A549 treated with AZD9567 at 1 μM for 4 hours (cell line): ENCODE measurements around the gene PRRG2. TPM values are rescaled to one million over a fixed set of nuclear protein-coding genes. Genes with fewer than 3 reads are reported as not detected.

Experiments used
- total RNA-seq: library from RNA; stranded (reverse); fragments of 200-300 nt; extraction: Qiagen RNA extraction; gene quantifications from 5 replicates; pipeline ENCODE4 v1.2.3, GENCODE V29; 2022; ENCODE audit not compliant: insufficient read depth

PRRG2 gene
- total RNA-seq: 0.71 to 1.0 TPM (median 0.86 TPM) in 4 of 5 replicates, not detected in the other

GRCh38 chr19:49581007-49581508 is at the start of gene PRRG2:
Gene PRRG2, plus strand, starts transcription at chr19:49581316. Its CDS starts 1,904 bp downstream, at chr19:49583220.

GRCh38 chr19:49580264-49581006 is 681 bp upstream of the PRRG2 start, which contains the start of gene NOSIP:
Gene NOSIP, minus strand, starts transcription at chr19:49580556. Its CDS starts 19,865 bp downstream, at chr19:49560691.

GRCh38 chr19:49590971-49591730 is 10.0 kb downstream of the PRRG2 start, which contains the start of gene PRR12:
Gene PRR12, plus strand, starts transcription at chr19:49591182. Its CDS starts 473 bp downstream, at chr19:49591655.

GRCh38 chr19:49640113-49640898 is 59.2 kb downstream of the PRRG2 start, which contains the start of gene RRAS:
Gene RRAS, minus strand, starts transcription at chr19:49640143. Its CDS starts 45 bp downstream, at chr19:49640098.

Other genes starting within 250 kb of the PRRG2 start
- gene CD37, start 245.9 kb upstream of the PRRG2 start, total RNA-seq: not detected in 5 replicates
- 13.2 to 33.0 TPM (median 16.2 TPM) in 5 replicates for gene TEAD2, start 218.9 kb upstream of the PRRG2 start, total RNA-seq
- gene DKKL1, start 217.4 kb upstream of the PRRG2 start, total RNA-seq: 0.50 to 0.55 TPM (median 0.53 TPM) in 4 of 5 replicates, not detected in the other
- 0.20 TPM in 1 of 5 replicates, not detected in the others for gene KASH5, start 193.1 kb upstream of the PRRG2 start, total RNA-seq
- gene PTH2, start 157.9 kb upstream of the PRRG2 start, total RNA-seq: not detected in 5 replicates
- 0.12 to 0.19 TPM (median 0.15 TPM) in 4 of 5 replicates, not detected in the other for gene GFY, start 155.9 kb upstream of the PRRG2 start, total RNA-seq
- gene SLC17A7, start 139.8 kb upstream of the PRRG2 start, total RNA-seq: 0.63 to 3.0 TPM (median 0.82 TPM) in 5 replicates
- gene PIH1D1, start 129.5 kb upstream of the PRRG2 start, total RNA-seq: 66.4 to 97.1 TPM (median 93.3 TPM) in 5 replicates
- 13.4 to 27.9 TPM (median 27.3 TPM) in 5 replicates for gene ALDH16A1, start 128.1 kb upstream of the PRRG2 start, total RNA-seq
- gene FLT3LG, start 107.1 kb upstream of the PRRG2 start, total RNA-seq: 0.89 to 1.6 TPM (median 1.1 TPM) in 4 of 5 replicates, not detected in the other
- gene RPL13A, start 93.7 kb upstream of the PRRG2 start, total RNA-seq: 3,480 to 4,206 TPM (median 3,972 TPM) in 5 replicates
- gene RPS11, start 84.9 kb upstream of the PRRG2 start, total RNA-seq: 3,818 to 4,072 TPM (median 3,919 TPM) in 5 replicates
- gene FCGRT, start 68.7 kb upstream of the PRRG2 start, total RNA-seq: 22.8 to 30.5 TPM (median 30.2 TPM) in 5 replicates
- 1.8 to 4.0 TPM (median 2.4 TPM) in 5 replicates for gene RCN3, start 53.3 kb upstream of the PRRG2 start, total RNA-seq
- gene NOSIP, start 760 bp upstream of the PRRG2 start, total RNA-seq: 82.3 to 118 TPM (median 113 TPM) in 5 replicates
- gene PRR12, start 9.9 kb downstream of the PRRG2 start, total RNA-seq: 21.3 to 31.8 TPM (median 29.3 TPM) in 5 replicates
- gene RRAS, start 58.8 kb downstream of the PRRG2 start, total RNA-seq: 70.6 to 148 TPM (median 141 TPM) in 5 replicates
- gene SCAF1, start 60.9 kb downstream of the PRRG2 start, total RNA-seq: 39.7 to 68.6 TPM (median 64.4 TPM) in 5 replicates
- 92.2 to 110 TPM (median 99.0 TPM) in 5 replicates for gene IRF3, start 84.5 kb downstream of the PRRG2 start, total RNA-seq
- 71.8 to 79.2 TPM (median 75.2 TPM) in 5 replicates for gene BCL2L12, start 84.6 kb downstream of the PRRG2 start, total RNA-seq
- 414 to 496 TPM (median 439 TPM) in 5 replicates for gene PRMT1, start 96.0 kb downstream of the PRRG2 start, total RNA-seq
- gene ADM5, start 108.3 kb downstream of the PRRG2 start, total RNA-seq: 3.6 to 6.2 TPM (median 5.7 TPM) in 5 replicates
- gene CPT1C, start 109.8 kb downstream of the PRRG2 start, total RNA-seq: 5.0 to 13.7 TPM (median 11.4 TPM) in 5 replicates
- not detected in 5 replicates for gene TSKS, start 182.0 kb downstream of the PRRG2 start, total RNA-seq
- gene AP2A1, start 185.7 kb downstream of the PRRG2 start, total RNA-seq: 55.3 to 61.9 TPM (median 56.1 TPM) in 5 replicates
- gene FUZ, start 232.0 kb downstream of the PRRG2 start, total RNA-seq: 12.6 to 14.5 TPM (median 13.6 TPM) in 5 replicates
- gene MED25, start 237.0 kb downstream of the PRRG2 start, total RNA-seq: 57.3 to 69.4 TPM (median 66.8 TPM) in 5 replicates